Activated T-helper 1 cell treated with anti-CD3 and anti-CD28 coated beads, Interleukin-2, amount 50 U/mL, for 16 hours (primary cell): ENCODE results near the gene PDSS1.
"Not testable (repeated sequence)": the region's sequence is repeated elsewhere in the genome, so short reads cannot be mapped to it uniquely, and the experiment has no call there.

Experiments used
- DNase-seq, 2 donors: peaks; one replicate each; pipeline ENCODE4 v3.0.0-alpha.2; 2020; ENCODE audit warnings: low read depth in 1 of 2, low spot score in 1 of 2

Gene PDSS1, protein sequence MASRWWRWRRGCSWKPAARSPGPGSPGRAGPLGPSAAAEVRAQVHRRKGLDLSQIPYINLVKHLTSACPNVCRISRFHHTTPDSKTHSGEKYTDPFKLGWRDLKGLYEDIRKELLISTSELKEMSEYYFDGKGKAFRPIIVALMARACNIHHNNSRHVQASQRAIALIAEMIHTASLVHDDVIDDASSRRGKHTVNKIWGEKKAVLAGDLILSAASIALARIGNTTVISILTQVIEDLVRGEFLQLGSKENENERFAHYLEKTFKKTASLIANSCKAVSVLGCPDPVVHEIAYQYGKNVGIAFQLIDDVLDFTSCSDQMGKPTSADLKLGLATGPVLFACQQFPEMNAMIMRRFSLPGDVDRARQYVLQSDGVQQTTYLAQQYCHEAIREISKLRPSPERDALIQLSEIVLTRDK

DNA sequence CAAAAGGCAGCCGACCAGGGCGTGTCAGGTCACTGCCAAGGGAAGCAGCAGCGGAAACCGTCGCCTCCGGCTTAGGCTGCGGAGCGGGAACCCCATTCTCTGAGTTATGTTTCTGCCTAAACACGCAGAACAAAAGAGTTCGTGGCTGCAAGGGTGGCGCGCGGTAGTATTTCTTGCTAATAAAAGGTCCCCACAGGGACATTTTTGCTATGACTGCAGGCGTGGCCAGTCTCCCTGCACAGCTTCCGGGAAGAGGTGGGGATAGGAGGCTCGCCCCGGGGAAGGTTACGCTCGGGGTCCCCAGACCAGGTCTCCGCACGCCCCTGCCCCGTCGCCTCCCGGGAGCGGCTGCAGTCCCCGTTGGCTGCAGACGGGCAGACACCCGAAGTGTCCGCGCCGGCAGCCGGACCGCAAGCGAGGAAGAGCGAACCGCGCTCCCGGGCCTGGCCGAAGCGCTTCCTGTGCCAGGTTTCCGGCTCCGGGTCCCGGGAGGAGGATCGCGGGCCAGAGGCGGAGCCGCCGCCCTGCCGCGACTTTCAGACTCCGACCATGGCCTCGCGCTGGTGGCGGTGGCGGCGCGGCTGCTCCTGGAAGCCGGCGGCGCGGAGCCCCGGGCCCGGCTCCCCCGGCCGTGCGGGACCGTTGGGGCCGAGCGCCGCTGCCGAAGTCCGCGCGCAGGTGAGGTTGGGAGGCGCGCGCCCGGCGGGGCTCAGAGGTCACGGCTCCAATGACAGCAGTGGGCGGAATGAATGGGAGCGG lies at the start of gene PDSS1:
Gene PDSS1, plus strand, starts transcription at position 539 of the 759 bp plus-strand sequence. Its CDS starts 11 bp downstream, at position 550.
- DNase-seq = peak; percentile 32 to 43

DNA sequence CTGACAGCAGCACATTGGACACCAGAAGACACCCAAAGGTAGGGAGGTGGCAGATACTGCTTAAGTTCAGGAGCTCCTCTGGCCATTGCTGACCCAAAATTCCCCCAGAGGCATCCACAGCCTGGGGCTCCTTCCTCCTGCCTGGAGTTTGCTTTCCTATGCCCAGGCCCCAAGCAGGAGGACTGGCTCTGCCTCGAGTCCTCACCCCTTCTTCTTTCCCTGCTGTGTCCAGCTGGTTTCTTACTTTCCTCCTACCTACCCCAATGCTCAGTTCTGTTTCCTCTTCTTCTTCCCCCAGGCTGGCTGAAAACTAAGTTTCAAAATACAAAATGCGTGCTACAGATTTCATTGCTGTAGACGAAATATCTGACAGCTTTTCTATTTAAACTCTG lies 49.3 kb upstream of the PDSS1 start:
- not testable (repeated sequence) for DNase-seq

GRCh38 chr10:26650406-26650805 lies 47.1 kb upstream of the PDSS1 start:
- no peak for DNase-seq

DNA sequence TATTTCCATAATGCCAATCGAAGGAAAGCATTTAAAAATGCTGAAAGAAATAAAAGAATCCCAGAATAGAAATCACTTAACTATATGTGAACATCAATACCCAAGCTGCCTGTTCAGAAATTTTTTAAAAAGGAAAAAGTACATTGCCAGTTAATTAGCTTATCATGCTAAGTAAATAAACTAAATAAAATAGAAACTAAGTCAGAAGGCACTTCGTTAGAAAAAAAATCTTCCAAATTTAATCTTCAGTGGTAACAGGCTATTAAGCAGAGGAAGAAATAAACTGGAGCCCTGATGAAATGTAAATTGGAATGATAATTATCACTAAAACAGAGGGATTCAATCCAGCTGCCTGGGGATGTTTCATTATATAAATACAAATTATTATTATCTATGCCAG lies 46.0 kb upstream of the PDSS1 start:
- not testable (repeated sequence) for DNase-seq

DNA sequence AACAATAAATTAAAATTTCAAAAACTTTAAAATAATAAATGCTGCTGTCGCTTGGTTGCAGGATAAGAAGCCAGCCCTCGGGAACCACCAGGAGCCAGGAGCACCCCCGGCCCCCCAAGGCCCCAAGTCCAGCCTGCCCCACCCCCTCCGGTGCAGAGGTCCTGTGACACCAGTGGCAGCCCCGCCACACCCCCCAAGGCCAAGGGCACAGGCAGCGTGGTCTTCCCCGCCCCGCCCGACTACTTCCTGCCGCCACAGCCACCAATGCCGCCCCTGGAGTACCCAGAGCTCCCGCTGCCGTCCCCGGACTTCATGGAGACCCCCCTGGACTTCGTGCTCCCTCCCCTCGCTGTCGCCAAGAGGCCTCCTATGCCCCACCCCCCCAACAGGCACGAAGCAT lies 44.5 kb upstream of the PDSS1 start:
- no peak for DNase-seq

DNA sequence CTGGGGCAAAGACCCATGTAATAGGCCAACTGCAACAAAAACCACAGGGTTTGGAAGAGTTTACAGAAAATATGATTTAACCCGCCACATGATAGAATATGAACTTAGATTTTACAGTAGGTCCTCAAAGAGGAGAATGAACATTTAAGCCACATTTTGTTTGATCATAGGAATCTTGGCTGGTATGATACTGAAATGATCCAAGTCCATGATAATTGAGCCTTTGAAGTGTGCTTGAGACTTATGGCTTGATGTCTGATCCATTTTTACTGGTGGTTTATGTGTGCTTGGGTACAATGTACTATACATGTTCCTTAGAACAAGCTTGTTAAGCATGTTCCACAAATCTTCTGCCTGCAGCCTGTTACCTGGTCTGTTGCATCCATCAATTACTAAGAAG lies 41.8 kb upstream of the PDSS1 start:
- DNase-seq = no peak

- no peak for DNase-seq
Observed at GRCh38 chr10:26662864-26663263, 34.6 kb upstream of the PDSS1 start.

DNA sequence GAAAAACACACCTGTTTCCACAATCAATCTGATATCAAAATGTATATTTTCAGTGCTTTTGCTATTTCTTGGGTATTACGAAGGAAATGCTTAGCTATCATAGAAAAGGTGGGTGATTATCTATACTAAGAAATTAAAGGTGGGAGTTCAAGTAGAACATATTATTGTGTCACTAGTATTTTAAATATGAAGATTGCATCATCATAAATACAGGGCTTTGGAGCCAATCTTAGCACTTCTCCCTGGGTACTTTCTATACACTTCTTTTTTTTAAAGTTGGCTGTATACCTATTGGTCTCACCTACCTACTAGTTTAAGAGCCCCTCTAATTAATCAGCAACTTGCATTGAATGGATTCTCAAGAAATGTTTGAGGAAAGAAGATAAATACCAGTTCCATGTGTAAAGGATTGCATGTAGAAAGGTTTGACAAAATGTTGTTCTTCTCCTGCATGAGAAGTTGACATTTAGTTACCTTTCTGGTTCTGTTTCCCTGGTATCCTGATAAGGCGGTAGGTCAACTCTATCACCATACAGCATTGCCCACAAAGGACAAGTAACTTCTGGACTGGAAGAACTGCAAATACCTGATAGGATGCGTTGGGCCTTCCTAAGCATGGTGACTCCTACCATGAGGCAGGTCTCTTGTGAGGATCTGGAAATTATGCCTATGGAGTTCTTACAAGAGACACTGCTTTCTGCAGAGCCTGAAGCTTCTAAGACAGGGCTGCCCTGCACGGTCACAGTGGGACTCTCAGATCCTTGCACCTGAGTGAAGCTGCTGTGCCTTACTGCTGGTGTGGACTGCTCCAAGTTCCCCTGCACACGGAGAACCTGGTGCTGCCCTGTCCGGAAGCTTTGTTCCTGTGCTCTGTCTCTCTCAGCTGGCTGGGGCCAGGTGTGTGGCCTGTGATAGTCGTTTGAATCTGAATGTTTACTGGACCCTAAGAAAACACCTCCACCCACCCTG lies 32.1 kb upstream of the PDSS1 start:
- DNase-seq = no peak

DNA sequence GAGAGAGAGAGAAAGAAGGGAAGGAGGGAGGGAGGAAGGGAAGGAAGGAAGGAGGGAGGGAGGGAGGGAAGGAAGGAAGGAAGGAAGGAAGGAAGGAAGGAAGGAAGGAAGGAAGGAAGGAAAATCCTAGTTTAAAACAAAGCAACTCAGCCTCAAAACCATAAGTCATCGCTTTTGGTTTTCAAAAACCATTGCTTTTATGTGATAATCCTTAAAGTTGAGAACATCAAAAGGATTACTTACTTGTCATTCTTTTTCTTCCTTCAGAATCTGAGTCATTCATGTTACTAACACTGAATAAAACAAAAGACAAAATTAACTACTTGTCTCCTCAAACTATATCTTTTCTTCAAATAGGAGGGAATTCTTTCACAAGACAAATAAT lies 21.6 kb upstream of the PDSS1 start:
- no peak for DNase-seq

GRCh38 chr10:26679588-26679987 lies 17.9 kb upstream of the PDSS1 start:
- DNase-seq = no peak

DNA sequence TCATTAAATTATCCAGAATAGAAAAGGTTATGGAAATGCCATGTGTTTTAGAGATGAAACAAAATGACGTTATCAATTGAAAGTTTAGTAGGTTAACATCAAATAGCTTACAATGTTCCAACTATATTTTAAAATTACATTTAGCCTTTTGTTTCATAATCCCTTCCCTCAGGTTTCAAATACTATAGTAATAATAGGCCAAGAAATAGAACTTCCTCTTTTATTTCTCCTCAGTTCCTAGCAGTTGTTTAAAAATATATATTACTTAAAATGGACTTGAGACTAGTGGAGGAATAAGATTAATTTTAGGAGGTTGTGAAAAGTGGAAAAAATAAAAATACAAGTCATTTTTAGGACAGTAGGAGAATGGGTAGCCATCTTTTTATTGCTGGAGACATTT lies 16.4 kb upstream of the PDSS1 start:
- DNase-seq = no peak

DNA sequence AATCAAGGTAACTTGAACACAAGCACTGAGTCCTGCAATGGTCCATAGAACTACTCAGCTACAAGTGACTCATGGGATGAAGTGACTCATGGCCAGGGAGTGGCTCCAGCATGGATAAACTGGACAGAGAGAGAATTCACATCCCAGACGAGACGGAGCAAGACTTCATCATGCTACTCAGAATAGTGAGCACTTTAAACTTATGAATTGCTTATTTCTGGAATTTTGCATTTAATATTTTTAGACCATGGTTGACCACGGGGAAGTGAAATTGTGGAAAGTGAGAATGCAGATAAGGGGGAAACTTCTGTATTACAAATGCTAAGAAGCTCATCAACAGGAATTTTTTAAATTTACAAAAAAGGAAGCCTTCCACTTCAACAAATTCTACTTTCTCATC lies 15.5 kb upstream of the PDSS1 start:
- not testable (repeated sequence) for DNase-seq

DNA sequence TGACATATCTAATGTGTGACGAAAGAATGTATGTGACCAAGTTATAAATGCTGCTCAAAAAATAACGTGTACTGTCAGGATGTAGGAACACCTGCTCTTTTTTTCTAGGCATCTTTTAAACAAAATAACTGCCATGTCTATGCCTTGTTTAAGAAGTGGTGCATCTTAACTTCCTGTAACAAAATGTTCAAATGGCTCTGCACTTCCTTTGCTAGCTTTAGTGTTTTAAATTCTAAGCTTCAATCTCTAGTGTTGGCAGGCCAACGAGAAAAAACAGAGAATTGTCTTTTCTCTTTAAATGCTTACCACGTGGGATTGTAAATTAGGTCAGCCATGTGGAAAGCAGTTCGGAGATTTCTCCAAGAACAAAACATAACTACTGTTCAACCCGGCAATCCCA lies 14.6 kb upstream of the PDSS1 start:
- DNase-seq = no peak

DNA sequence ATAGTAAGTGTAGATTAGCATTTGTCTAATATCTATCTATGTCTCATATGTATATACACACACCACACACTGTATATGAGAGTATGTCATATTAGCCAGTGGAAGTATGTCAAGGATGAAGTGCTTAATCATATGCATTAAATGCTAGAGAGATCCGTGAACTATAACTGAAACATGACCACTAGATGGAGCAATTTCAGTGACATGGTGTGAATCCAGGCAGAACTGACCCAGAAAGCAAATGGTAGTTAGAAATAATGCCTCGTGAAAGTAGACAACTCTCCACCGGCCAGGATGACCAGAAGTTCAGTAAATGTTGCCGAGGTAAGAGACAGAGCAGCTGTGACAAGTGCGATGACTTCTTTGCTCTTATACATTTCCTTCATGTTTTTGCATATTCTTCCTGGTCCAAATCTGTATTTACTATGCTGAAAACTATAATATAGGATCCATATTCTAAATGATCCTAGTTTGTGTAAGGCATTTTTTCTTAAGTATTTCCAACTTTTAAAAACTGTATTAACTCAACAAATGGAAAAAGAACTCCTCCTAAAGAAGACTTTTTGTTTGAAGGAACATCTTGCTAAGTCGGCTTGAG lies 12.7 kb upstream of the PDSS1 start:
- DNase-seq = not testable (repeated sequence)

DNA sequence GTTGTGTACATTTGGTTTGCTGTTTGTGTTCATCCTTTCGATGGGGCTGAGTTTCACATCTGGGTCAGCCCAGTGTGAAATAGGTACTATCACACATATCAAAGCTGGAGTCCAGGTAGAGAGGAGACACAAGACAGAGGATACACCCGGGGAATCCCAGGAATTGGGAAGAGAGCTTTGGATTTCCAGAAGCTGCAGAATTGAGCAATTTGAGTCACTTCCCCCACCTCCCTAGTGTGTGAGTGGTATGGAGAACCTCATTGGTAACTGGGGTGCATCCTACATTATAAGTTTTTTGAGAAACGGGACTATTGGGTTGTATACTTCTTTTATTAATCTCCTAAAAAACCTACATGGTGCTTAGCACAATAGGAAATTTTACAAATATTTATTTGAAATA lies 12.1 kb upstream of the PDSS1 start:
- DNase-seq = no peak

GRCh38 chr10:26689399-26689798 lies 8.1 kb upstream of the PDSS1 start:
- no peak for DNase-seq

DNA sequence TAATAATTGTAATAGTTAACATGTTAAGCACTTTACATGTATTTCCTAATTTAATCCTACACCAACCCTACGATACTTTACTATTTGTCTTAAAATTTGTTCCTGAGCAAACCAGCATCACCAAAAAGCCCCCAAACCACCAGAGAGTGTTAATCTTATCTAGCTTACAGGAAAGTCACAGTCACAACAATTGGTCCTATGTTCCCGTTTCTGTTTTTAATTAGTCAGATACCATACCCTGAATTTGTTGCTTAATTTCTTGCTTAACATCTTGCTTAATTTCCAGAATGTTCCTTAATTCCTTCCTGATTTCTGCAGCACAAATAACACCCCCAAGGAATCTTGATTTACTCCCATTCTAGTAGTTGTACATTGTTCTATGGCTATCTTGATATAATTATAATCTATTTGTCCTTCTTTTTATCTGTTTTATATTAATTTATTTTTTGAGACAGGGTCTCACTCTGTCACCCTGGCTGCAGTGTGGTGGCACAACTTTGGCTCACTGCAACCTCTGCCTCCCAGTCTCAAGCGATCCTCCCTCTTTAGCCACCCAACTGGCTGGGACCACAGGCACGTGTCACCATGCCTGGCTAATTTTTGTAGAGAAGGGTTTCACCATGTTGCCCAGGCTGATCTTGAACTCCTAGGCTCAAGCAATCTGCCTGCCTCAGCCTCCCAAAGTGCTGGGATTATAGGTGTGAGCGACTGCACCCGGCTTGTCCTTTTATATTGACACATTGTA lies 6.6 kb upstream of the PDSS1 start:
- DNase-seq = no peak

DNA sequence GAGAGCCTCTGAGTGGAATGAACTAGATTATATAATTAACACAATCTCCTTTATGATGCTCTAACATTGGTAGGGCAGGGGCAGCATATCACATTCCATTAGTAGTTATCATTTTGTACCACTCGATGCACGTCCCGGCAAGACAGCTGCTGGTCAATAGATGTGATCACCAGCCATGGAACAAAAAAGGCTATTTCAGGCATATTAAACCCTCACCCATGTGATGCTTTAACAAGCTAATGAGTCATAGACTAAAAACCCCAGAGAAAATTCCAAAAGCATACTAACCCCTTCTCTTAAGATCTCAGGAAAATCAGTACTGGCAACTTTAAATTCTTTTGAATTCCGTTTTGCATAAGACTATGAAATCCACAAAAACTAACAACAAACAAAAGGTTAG lies 3.0 kb upstream of the PDSS1 start:
- DNase-seq = not testable (repeated sequence)

- no peak for DNase-seq
Observed at GRCh38 chr10:26696786-26697162, 727 bp upstream of the PDSS1 start.

DNA sequence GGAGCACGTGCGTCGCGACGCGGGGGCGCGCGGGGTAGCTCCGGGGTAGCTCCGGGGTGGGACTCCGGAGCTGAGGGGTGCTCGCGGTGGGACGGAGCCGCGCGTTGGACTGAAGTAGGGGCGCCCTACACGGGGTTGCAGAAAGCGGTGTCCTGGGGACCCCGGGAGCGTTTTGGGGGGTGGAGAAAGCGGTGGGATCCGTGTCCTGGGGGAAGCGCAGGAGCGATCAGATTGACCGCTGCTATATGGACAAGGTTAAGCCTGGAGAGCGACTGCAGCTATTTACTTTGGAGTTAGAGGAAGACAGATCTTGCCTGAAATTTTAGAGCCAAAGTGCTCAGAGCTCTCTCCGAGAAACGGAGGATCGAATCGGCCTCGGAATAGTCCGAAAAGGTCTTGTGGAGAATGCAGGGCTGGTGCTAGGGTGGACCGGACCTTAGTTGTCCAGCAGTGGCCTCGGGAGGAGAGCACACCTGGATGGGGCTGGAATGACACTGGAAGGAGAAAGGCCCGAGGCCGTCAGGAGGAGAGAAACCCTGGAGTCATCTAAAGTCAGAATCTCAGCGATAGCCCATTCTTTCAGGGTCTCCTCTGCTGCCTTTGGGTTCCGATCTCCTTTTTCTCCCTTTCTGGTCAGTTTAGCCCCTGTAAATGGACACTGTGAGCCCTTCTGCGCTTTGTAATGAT lies 564 bp downstream of the PDSS1 start:
- DNase-seq = no peak
